HepG2 (cell line): Measurements from ENCODE around the gene TTC16. TPM values are rescaled to one million over a fixed set of nuclear protein-coding genes. Genes with fewer than 3 reads are reported as not detected.

Experiments
- ATF2 ChIP-seq: sonication (generic); formaldehyde crosslinking; IDR thresholded peaks from 2 replicates; pipeline ENCODE4 v1.4.0; 2020; ENCODE audit warnings: missing genetic modification reagents
- HMGXB3 ChIP-seq: sonication (generic); formaldehyde crosslinking; IDR thresholded peaks from 2 replicates; pipeline ENCODE4 v1.4.0; 2020; ENCODE audit warnings: missing genetic modification reagents, borderline replicate concordance
- NFAT5 ChIP-seq: sonication (generic); formaldehyde crosslinking; IDR thresholded peaks from 2 replicates; pipeline ENCODE4 v1.4.0; 2020; ENCODE audit warnings: missing genetic modification reagents
- NFKB2 ChIP-seq: sonication (generic); formaldehyde crosslinking; IDR thresholded peaks from 2 replicates; pipeline ENCODE4 v1.4.0; 2020; ENCODE audit warnings: missing genetic modification reagents, borderline replicate concordance
- SALL1 ChIP-seq: sonication (generic); formaldehyde crosslinking; IDR thresholded peaks from 2 replicates; pipeline ENCODE4 v1.8.0; 2022; ENCODE audit warnings: mild to moderate bottlenecking, missing genetic modification reagents
- SAP130 ChIP-seq: IDR thresholded peaks from 2 replicates; pipeline ENCODE4 v1.6.1; 2016; ENCODE audit warnings: low read depth
- SIN3B ChIP-seq: fragments of 150-350 bp; IDR thresholded peaks from 2 replicates; pipeline ENCODE4 v1.6.1; 2014; ENCODE audit warnings: low read length
- STAG1 ChIP-seq: sonication (generic); formaldehyde crosslinking; IDR thresholded peaks from 2 replicates; pipeline ENCODE4 v1.4.0; 2020; ENCODE audit warnings: missing genetic modification reagents
- THRA ChIP-seq: sonication (generic); formaldehyde crosslinking; IDR thresholded peaks from 2 replicates; pipeline ENCODE4 v1.4.0; 2020; ENCODE audit warnings: missing genetic modification reagents, borderline replicate concordance
- WIZ ChIP-seq: sonication (generic); formaldehyde crosslinking; IDR thresholded peaks from 2 replicates; pipeline ENCODE4 v1.5.1; 2020; ENCODE audit warnings: mild to moderate bottlenecking, missing genetic modification reagents
- ZBTB43 ChIP-seq: sonication (generic); formaldehyde crosslinking; conservative IDR thresholded peaks from 2 replicates; pipeline ENCODE4 v1.4.0; 2020; ENCODE audit warnings: missing genetic modification reagents
- ZFP1 ChIP-seq: IDR thresholded peaks from 2 replicates; pipeline ENCODE4 v1.6.1; 2016
- ZNF263 ChIP-seq: sonication (generic); formaldehyde crosslinking; IDR thresholded peaks from 2 replicates; pipeline ENCODE4 v1.4.0; 2020; ENCODE audit warnings: missing genetic modification reagents
- ZNF335 ChIP-seq: sonication (generic); formaldehyde crosslinking; IDR thresholded peaks from 2 replicates; pipeline ENCODE4 v1.4.0; 2020; ENCODE audit warnings: missing genetic modification reagents
- ZSCAN12 ChIP-seq: sonication (generic); formaldehyde crosslinking; IDR thresholded peaks from 2 replicates; pipeline ENCODE4 v1.9.0; 2021; ENCODE audit warnings: mild to moderate bottlenecking, missing genetic modification reagents
- polyA plus RNA-seq, 8 experiments: library from polyadenylated mRNA; depleted of rRNA in 3 of 8; stranded (reverse) in 7 of 8; unstranded in 1 of 8; fragments of >200 nt; fragmentation: Illumina TruSeq in 4 of 8; extraction: Trizol in 4 of 8; gene quantifications; 2 replicates each; pipeline versions ENCODE4 v1.2.1 to v1.2.3, GENCODE V29; 2011 to 2016; ENCODE audit warnings: low read depth in 4 of 8, missing spikeins in 1 of 8, mixed read lengths in 1 of 8; ENCODE audit not compliant: insufficient read depth in 1 of 8
- total RNA-seq, 5 experiments: library from RNA; depleted of rRNA; stranded (reverse); fragments of >200 nt; fragmentation: Illumina TruSeq; extraction: Trizol; gene quantifications; 2 replicates each; pipeline ENCODE4 v1.2.3, GENCODE V29; 2016; ENCODE audit warnings: low read depth in 1 of 5

The TTC16 gene
- total and polyA plus RNA-seq, 2 of the 13 experiments (the other 11 are each of a cell fraction or from before 2014, with no cell fraction given), result not detected

- TF ChIP-seq NFAT5 (0 out of 2 replicates have a peak, but pooled peaks have one; percentile 46), ATF2 (CRISPR knock-in tag) (0 out of 2 replicates have a peak, but pooled peaks have one; percentile 20), HMGXB3 (peak; percentile 43; the same call in 1 of the 2 replicates), ZSCAN12 (0 out of 2 replicates have a peak, but pooled peaks have one; percentile 83), ZFP1 (CRISPR knock-in tag) (no peak), SIN3B (no peak), STAG1 (no peak), SAP130 (CRISPR knock-in tag) (peak; percentile 31; the same call in 1 of the 2 replicates), ZBTB43 (CRISPR knock-in tag) (0 out of 2 replicates have a peak, but pooled peaks have one; percentile 32), ZNF335 (CRISPR knock-in tag) (0 out of 2 replicates have a peak, but pooled peaks have one; percentile 50), NFKB2 (CRISPR knock-in tag) (peak; percentile 62), THRA (CRISPR knock-in tag) (0 out of 2 replicates have a peak, but pooled peaks have one; percentile 24), ZNF263 (peak; percentile 51; the same call in 1 of the 2 replicates), SALL1 (CRISPR knock-in tag) (peak; percentile 41; the same call in 1 of the 2 replicates), WIZ (CRISPR knock-in tag) (peak; percentile 91)
Observed at GRCh38 chr9:127751269-127752054, 35.6 kb downstream of the TTC16 start (continued).
